ENCODE measurements around the gene SLC24A5.

Gene SLC24A5

GRCh38 chr15:48120745-48121144, at the start of gene SLC24A5:
Gene SLC24A5, plus strand, starts transcription at chr15:48120990. Its CDS starts 55 bp downstream, at chr15:48121045.
- DNase-seq = no peak

- DNase-seq = no peak
These were observed 47.8 kb upstream of the SLC24A5 start for GRCh38 chr15:48072941-48073340.

GRCh38 chr15:48073881-48074280, 46.9 kb upstream of the SLC24A5 start:
- DNase-seq = no peak

GRCh38 chr15:48076454-48076853, 44.3 kb upstream of the SLC24A5 start:
- peak; percentile 7 to 70 for DNase-seq

GRCh38 chr15:48077616-48078184, 43.1 kb upstream of the SLC24A5 start:
- no peak for DNase-seq

- peak; percentile 41 to 53 for DNase-seq
These were observed 35.8 kb upstream of the SLC24A5 start for GRCh38 chr15:48084759-48085590.

- DNase-seq = no peak
These were observed 35.2 kb upstream of the SLC24A5 start for GRCh38 chr15:48085591-48085930.

GRCh38 chr15:48086133-48086532, 34.7 kb upstream of the SLC24A5 start:
- peak; percentile 6 to 7 for DNase-seq

- no peak for DNase-seq
These were observed 34.2 kb upstream of the SLC24A5 start for GRCh38 chr15:48086576-48086975.

GRCh38 chr15:48087844-48088243, 32.9 kb upstream of the SLC24A5 start:
- no peak for DNase-seq

GRCh38 chr15:48089702-48090101, 31.1 kb upstream of the SLC24A5 start:
- no peak for DNase-seq

- DNase-seq = no peak
These were observed 30.7 kb upstream of the SLC24A5 start for GRCh38 chr15:48090115-48090514.

- DNase-seq = no peak
These were observed 30.1 kb upstream of the SLC24A5 start for GRCh38 chr15:48090666-48091065.

- DNase-seq = no peak
These were observed 29.3 kb upstream of the SLC24A5 start for GRCh38 chr15:48091522-48091921.

GRCh38 chr15:48096355-48096786, 24.4 kb upstream of the SLC24A5 start:
- no peak for DNase-seq

GRCh38 chr15:48096813-48097212, 24.0 kb upstream of the SLC24A5 start:
- DNase-seq = no peak

- DNase-seq = no peak
These were observed 23.5 kb upstream of the SLC24A5 start for GRCh38 chr15:48097264-48097663.

GRCh38 chr15:48101376-48101961, 19.3 kb upstream of the SLC24A5 start:
- no peak for DNase-seq

GRCh38 chr15:48102167-48102566, 18.6 kb upstream of the SLC24A5 start:
- DNase-seq = no peak

GRCh38 chr15:48103647-48104046, 17.1 kb upstream of the SLC24A5 start:
- DNase-seq = no peak

- DNase-seq = no peak
These were observed 14.9 kb upstream of the SLC24A5 start for GRCh38 chr15:48105936-48106335.

GRCh38 chr15:48109212-48109611, 11.6 kb upstream of the SLC24A5 start:
- no peak for DNase-seq

GRCh38 chr15:48109856-48110531, 10.8 kb upstream of the SLC24A5 start:
- DNase-seq = no peak

GRCh38 chr15:48112242-48112641, 8.5 kb upstream of the SLC24A5 start:
- peak; percentile 17 to 43 for DNase-seq
